Measurements from ENCODE around the gene ICA1. TPM values are rescaled to one million over a fixed set of nuclear protein-coding genes. Genes with fewer than 3 reads are reported as not detected.

The ICA1 gene
- total RNA-seq, 3 donors from 2014 or later, result 22.1 to 70.1 (median 45.7) TPM

GRCh38 chr7:8120390-8121058 is 141.4 kb downstream of the ICA1 start:
- no peak for TF ChIP-seq CTCF (IDR thresholded peaks at IDR 0.05)
- TF ChIP-seq POLR2AphosphoS5 (IDR thresholded peaks at IDR 0.05), result no peak
- no peak for TF ChIP-seq POLR2A (IDR thresholded peaks at IDR 0.05)
- Histone ChIP-seq H3K27ac (no peak overlapping the region), H3K9me3 (no peaks in the 10 kb centered on the region), H3K27me3 (no peaks in the 10 kb centered on the region), H3K36me3 (no peaks in the 10 kb centered on the region), H3K4me3 (no peak overlapping the region), H3K4me1 (no peaks in the 10 kb centered on the region)
- no peak for DNase-seq (ENCODE audit: low spot score in 2 of 2)
- intact Hi-C loops (cut with DNase I; ENCODE audit: low total_unique reads), result no loop called here

GRCh38 chr7:8119262-8119661 is 142.7 kb downstream of the ICA1 start:
- no peak for DNase-seq (ENCODE audit: low spot score in 2 of 2)
- intact Hi-C loops (cut with DNase I; ENCODE audit: low total_unique reads), result no loop called here

GRCh38 chr7:8117195-8117594 is 144.8 kb downstream of the ICA1 start:
- H3K4me3 ChIP-seq, result no peak overlapping the region
- no peak for DNase-seq (ENCODE audit: low spot score in 2 of 2)
- no peaks in the 10 kb centered on the region for H3K9me3 ChIP-seq
- intact Hi-C loops (cut with DNase I; ENCODE audit: low total_unique reads), result no loop called here
- H3K27ac ChIP-seq, result no peak overlapping the region
- no peaks in the 10 kb centered on the region for H3K36me3 ChIP-seq
- H3K4me1 ChIP-seq, result no peaks in the 10 kb centered on the region
- no peaks in the 10 kb centered on the region for H3K27me3 ChIP-seq
- no peak for TF ChIP-seq CTCF (IDR thresholded peaks at IDR 0.05)
- no peak for TF ChIP-seq POLR2AphosphoS5 (IDR thresholded peaks at IDR 0.05)
- no peak for TF ChIP-seq POLR2A (IDR thresholded peaks at IDR 0.05)

More at GRCh38 chr7:8119262-8119661, 142.7 kb downstream of the ICA1 start:
- TF ChIP-seq POLR2A (IDR thresholded peaks at IDR 0.05) (no peak), POLR2AphosphoS5 (IDR thresholded peaks at IDR 0.05) (no peak), CTCF (IDR thresholded peaks at IDR 0.05) (no peak)
- Histone ChIP-seq H3K4me3 (no peak overlapping the region), H3K9me3 (no peaks in the 10 kb centered on the region), H3K27ac (no peak overlapping the region), H3K36me3 (no peaks in the 10 kb centered on the region), H3K27me3 (no peaks in the 10 kb centered on the region), H3K4me1 (no peaks in the 10 kb centered on the region)

- intact Hi-C loops (cut with DNase I; ENCODE audit: low total_unique reads), result no loop called here
- Histone ChIP-seq H3K27me3 (no peaks in the 10 kb centered on the region), H3K4me3 (no peak overlapping the region), H3K4me1 (no peaks in the 10 kb centered on the region), H3K27ac (no peak overlapping the region), H3K36me3 (no peaks in the 10 kb centered on the region), H3K9me3 (no peaks in the 10 kb centered on the region)
- DNase-seq (ENCODE audit: low spot score in 2 of 2), result no peak
- no peak for TF ChIP-seq POLR2AphosphoS5 (IDR thresholded peaks at IDR 0.05)
- no peak for TF ChIP-seq CTCF (IDR thresholded peaks at IDR 0.05)
- TF ChIP-seq POLR2A (IDR thresholded peaks at IDR 0.05), result no peak
These were observed 146.2 kb downstream of the ICA1 start for GRCh38 chr7:8115547-8116402.

GRCh38 chr7:8114175-8114574 is 147.8 kb downstream of the ICA1 start:
- intact Hi-C loops (cut with DNase I; ENCODE audit: low total_unique reads), result no loop called here
- TF ChIP-seq POLR2A (IDR thresholded peaks at IDR 0.05) (no peak), POLR2AphosphoS5 (IDR thresholded peaks at IDR 0.05) (no peak), CTCF (IDR thresholded peaks at IDR 0.05) (no peak)
- H3K4me1 ChIP-seq, result no peaks in the 10 kb centered on the region
- DNase-seq (ENCODE audit: low spot score in 2 of 2), result no peak
- no peaks in the 10 kb centered on the region for H3K27me3 ChIP-seq
- H3K4me3 ChIP-seq, result no peak overlapping the region
- no peak overlapping the region for H3K27ac ChIP-seq
- H3K9me3 ChIP-seq, result no peaks in the 10 kb centered on the region
- H3K36me3 ChIP-seq, result no peaks in the 10 kb centered on the region

All from breast epithelium (tissue), 4 donors.